B cell (primary cell): ENCODE data around the gene KCNK13.

Experiments
- EZH2 ChIP-seq: IDR thresholded peaks from 2 replicates; pipeline ENCODE4 v1.6.1; 2012; ENCODE audit warnings: borderline replicate concordance, low read depth, mild to moderate bottlenecking, moderate library complexity, low read length; ENCODE audit not compliant: insufficient read depth, poor library complexity, severe bottlenecking
- TF ChIP-seq, protein P1 (sequence below): fragments of 200-600 bp; IDR thresholded peaks from one replicate; pipeline ENCODE4 v1.8.0; 2022; ENCODE audit warnings: antibody characterized with exemption, mild to moderate bottlenecking

DNA sequence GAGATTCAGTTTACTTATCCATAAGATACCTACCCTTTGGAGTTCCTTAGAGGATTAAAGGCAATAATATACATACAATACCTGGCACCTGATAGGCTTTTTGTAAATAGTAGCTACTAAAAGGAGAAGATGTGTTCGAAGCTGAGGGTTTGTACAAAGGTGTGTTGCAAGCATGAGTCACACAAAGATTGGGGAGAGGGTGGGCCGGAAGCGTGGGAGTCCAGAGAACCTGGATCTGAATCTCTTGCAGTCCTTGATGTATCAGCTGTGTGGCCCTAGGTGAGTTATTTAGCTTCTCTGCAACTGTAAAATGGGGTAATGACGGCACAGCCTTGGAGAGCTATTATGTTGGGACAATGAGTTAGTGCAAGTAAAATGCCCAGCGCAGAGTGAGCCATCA lies 132.9 kb downstream of the KCNK13 start:
- TF ChIP-seq, protein P1, sequence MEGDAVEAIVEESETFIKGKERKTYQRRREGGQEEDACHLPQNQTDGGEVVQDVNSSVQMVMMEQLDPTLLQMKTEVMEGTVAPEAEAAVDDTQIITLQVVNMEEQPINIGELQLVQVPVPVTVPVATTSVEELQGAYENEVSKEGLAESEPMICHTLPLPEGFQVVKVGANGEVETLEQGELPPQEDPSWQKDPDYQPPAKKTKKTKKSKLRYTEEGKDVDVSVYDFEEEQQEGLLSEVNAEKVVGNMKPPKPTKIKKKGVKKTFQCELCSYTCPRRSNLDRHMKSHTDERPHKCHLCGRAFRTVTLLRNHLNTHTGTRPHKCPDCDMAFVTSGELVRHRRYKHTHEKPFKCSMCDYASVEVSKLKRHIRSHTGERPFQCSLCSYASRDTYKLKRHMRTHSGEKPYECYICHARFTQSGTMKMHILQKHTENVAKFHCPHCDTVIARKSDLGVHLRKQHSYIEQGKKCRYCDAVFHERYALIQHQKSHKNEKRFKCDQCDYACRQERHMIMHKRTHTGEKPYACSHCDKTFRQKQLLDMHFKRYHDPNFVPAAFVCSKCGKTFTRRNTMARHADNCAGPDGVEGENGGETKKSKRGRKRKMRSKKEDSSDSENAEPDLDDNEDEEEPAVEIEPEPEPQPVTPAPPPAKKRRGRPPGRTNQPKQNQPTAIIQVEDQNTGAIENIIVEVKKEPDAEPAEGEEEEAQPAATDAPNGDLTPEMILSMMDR, result no peak
- no peak for TF ChIP-seq EZH2
